ENCODE results near the gene PTX4.

PTX4 gene

GRCh38 chr16:1510272-1510671 is 21.5 kb upstream of the PTX4 start:
- H3K4me3 ChIP-seq (ENCODE audit: low read depth, low read length) = no peak overlapping the region
- peaks cover 8% of the 10 kb centered on the region for H3K9me3 ChIP-seq (ENCODE audit: severe bottlenecking)
- DNase-seq = no peak
- H3K36me3 ChIP-seq = peaks cover 59% of the 10 kb centered on the region
- H3K27ac ChIP-seq = no peak overlapping the region
- TF ChIP-seq CTCF (IDR thresholded peaks at IDR 0.05; ENCODE audit: low read depth, low read length) = no peak
- H3K27me3 ChIP-seq (ENCODE audit: insufficient read depth, low read depth, severe bottlenecking) = no peaks in the 10 kb centered on the region

DNA sequence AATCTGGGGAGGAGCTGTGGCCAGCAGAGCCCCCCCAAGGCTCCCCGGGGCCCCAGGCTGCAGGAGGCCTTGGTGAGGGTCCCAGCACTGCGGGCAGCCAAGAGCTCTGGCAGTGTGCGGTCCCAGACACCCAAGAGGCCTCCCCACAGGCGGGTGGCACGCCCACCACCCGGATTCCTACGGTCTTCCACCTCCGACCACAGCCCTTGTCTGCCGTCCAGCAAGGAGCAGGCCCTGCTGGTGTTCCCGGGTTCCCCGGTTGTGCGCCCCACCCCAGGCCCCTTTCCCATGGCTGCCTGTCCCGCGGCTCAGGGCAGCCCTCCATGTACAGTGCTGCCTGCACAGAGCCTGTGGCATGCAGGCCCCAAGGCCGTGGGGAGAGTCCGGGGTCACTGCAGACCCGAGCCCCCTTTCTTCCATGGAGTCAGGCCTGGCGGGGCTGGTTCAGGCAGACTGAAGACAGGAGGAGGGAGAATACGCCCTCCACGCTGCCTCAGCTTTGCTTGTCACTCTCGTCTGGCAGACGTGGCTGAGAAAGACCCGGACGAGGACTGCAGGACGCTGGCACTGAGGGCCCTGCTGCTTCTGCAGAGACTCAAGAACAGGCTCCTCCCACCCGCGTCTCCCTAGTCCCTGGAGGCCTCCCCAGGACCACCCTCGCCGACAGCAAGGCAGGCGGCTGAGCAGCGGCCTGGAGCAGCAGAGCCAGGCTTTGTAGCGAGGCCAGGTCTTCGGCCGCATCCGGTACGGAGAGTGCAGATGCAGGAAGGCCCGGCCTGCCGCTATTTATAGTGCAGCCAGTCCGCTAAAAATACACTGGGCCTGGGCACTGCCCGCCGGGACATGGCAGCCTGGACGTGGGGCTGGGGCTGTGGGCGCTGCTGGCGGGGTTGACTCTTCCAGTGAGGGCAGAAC is 20.8 kb upstream of the PTX4 start:
- Histone ChIP-seq H3K4me3 (ENCODE audit: low read depth, low read length) (no peak overlapping the region), H3K27ac (no peak overlapping the region), H3K27me3 (ENCODE audit: insufficient read depth, low read depth, severe bottlenecking) (no peaks in the 10 kb centered on the region), H3K9me3 (ENCODE audit: severe bottlenecking) (peaks cover 4% of the 10 kb centered on the region), H3K36me3 (peaks cover 59% of the 10 kb centered on the region)
- no peak for TF ChIP-seq CTCF (IDR thresholded peaks at IDR 0.05; ENCODE audit: low read depth, low read length)
- no peak for DNase-seq

- no peak for DNase-seq
- H3K4me3 ChIP-seq (ENCODE audit: low read depth, low read length) = no peak overlapping the region
- H3K27me3 ChIP-seq (ENCODE audit: insufficient read depth, low read depth, severe bottlenecking) = no peaks in the 10 kb centered on the region
- no peak for TF ChIP-seq CTCF (IDR thresholded peaks at IDR 0.05; ENCODE audit: low read depth, low read length)
- no peaks in the 10 kb centered on the region for H3K9me3 ChIP-seq (ENCODE audit: severe bottlenecking)
- no peak overlapping the region for H3K27ac ChIP-seq
- H3K36me3 ChIP-seq = peaks cover 52% of the 10 kb centered on the region
These were observed 19.9 kb upstream of the PTX4 start for GRCh38 chr16:1508494-1509187.

GRCh38 chr16:1506494-1507213 is 17.9 kb upstream of the PTX4 start:
- Histone ChIP-seq H3K27me3 (ENCODE audit: insufficient read depth, low read depth, severe bottlenecking) (no peaks in the 10 kb centered on the region), H3K27ac (no peak overlapping the region), H3K9me3 (ENCODE audit: severe bottlenecking) (no peaks in the 10 kb centered on the region), H3K36me3 (peaks cover 63% of the 10 kb centered on the region), H3K4me3 (ENCODE audit: low read depth, low read length) (no peak overlapping the region)
- DNase-seq = no peak
- TF ChIP-seq CTCF (IDR thresholded peaks at IDR 0.05; ENCODE audit: low read depth, low read length) = no peak

GRCh38 chr16:1505912-1506311 is 17.2 kb upstream of the PTX4 start:
- TF ChIP-seq CTCF (IDR thresholded peaks at IDR 0.05; ENCODE audit: low read depth, low read length) = no peak
- Histone ChIP-seq H3K9me3 (ENCODE audit: severe bottlenecking) (no peaks in the 10 kb centered on the region), H3K27me3 (ENCODE audit: insufficient read depth, low read depth, severe bottlenecking) (no peaks in the 10 kb centered on the region), H3K4me3 (ENCODE audit: low read depth, low read length) (no peak overlapping the region), H3K27ac (no peak overlapping the region), H3K36me3 (peaks cover 65% of the 10 kb centered on the region)
- DNase-seq = no peak
